ENCODE results near the gene NANOS3.

DNA sequence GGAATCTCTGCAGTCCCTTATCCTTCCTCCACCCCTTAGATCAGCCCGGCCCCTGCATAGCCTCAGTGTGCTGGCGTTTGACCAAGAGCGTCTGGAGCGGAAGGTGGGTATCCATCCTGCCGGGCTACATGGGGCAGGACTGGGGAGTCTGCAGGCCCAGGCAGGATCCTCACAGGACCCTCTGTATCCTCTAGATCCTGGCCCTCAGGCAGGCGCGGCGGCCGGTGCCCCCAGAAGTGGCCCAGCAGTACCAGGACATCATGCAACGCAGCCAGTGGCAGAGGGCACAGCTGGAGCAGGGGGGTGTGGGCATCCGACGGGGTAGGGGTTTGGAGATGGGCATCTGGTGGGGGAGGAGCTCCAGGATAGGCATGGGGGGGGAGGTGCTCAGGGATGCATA is 52.4 kb downstream of the NANOS3 start:
- no peak for TF ChIP-seq POLR2AphosphoS5 (IDR thresholded peaks at IDR 0.05)
- no peak for TF ChIP-seq CTCF (IDR thresholded peaks at IDR 0.05)

Data from upper lobe of left lung (tissue), 4 donors.